AG04450 (cell line): ENCODE results near the gene RICTOR. TPM values are rescaled to one million over a fixed set of nuclear protein-coding genes. Genes with fewer than 3 reads are reported as not detected.
"Not testable (repeated sequence)": the region's sequence is repeated elsewhere in the genome, so short reads cannot be mapped to it uniquely, and the experiment has no call there.

Experiments
- CTCF ChIA-PET: fragments of 300-600, 350-600 bp; formaldehyde crosslinking; extraction: SDS; loops from one replicate; lab custom pipeline; 2022; ENCODE audit warnings: antibody characterized with exemption, inconsistent platforms; lab: Charles Lee
- POLR2A ChIA-PET: fragments of 350-600 bp; formaldehyde crosslinking; extraction: SDS; loops from one replicate; lab custom pipeline; 2021; ENCODE audit warnings: antibody characterized with exemption, inconsistent platforms; lab: Yijun Ruan, JAX
- DNase-seq: peaks from one replicate; pipeline ENCODE4 v3.0.0-alpha.2; 2011; ENCODE audit warnings: low read depth, low spot score
- H3K27ac ChIP-seq: one replicate; pipeline ENCODE4 v1.5.1; 2012; ENCODE audit warnings: low read depth, low read length, control low read depth
- H3K27me3 ChIP-seq: one replicate; pipeline ENCODE4 v1.6.0; 2012; ENCODE audit warnings: low read length; ENCODE audit not compliant: control insufficient read depth, insufficient read depth
- H3K4me3 ChIP-seq: 2 replicates; pipeline ENCODE4 v1.5.1; 2011; ENCODE audit warnings: mild to moderate bottlenecking, low read depth, low read length, control low read depth
- H3K9me3 ChIP-seq: 2 replicates; pipeline ENCODE4 v1.5.1; 2012; ENCODE audit warnings: low read length; ENCODE audit not compliant: control insufficient read depth, insufficient read depth
- polyA plus RNA-seq: library from polyadenylated mRNA; depleted of rRNA; stranded (reverse); fragments of >200 nt; gene quantifications from 2 replicates; pipeline ENCODE4 v1.2.3, GENCODE V29; 2011
- TF ChIP-seq, protein P1 (sequence below): IDR thresholded peaks from 2 replicates; pipeline ENCODE4 v1.5.1; 2011; ENCODE audit warnings: low read depth, low read length, control low read depth, inconsistent platforms

Gene RICTOR
- polyA plus RNA-seq, 1 experiment, result 15.6 TPM

DNA sequence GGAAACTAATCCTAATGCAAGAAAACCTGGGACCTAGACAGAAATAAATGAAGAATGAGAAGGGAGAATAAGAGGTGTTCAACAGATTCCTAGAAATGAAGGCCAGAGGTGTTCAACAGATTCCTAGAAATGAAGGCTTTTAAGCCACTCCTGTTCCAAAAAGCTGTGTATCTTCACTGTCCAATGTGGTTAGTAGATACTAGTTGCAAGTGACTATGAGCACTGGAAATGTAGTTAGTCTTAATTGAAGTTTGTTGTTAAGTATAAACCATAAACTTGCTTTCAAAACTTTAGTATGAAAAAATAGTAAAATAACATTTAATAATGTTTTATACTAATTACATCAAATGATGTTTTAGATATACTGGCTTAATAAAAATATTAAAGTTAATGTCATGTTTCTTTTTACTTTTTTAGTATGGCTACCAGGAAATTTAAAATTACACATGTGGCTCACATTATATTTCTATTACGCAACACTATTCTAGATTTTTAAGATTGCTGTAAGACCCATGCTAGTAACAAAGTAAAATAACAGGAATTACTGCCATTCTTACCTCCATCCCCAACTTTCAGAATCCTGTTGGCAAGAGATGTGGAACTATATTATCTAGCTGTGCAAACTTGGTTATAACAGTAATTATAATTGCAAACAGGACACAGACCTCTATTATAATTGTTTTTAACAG, 57.5 kb downstream of the RICTOR start:
- peaks cover 3% of the 10 kb centered on the region; the same call in 1 of the 2 replicates for H3K9me3 ChIP-seq
- ChIA-PET CTCF (interaction anchor here (0.7 kb wide), 1 partner anchor 10 kb away, joined by 3 read pairs; no protein-coding TSS in a partner anchor), POLR2A (no interaction called here)
- H3K27ac ChIP-seq, result no peak overlapping the region
- TF ChIP-seq, protein P1, sequence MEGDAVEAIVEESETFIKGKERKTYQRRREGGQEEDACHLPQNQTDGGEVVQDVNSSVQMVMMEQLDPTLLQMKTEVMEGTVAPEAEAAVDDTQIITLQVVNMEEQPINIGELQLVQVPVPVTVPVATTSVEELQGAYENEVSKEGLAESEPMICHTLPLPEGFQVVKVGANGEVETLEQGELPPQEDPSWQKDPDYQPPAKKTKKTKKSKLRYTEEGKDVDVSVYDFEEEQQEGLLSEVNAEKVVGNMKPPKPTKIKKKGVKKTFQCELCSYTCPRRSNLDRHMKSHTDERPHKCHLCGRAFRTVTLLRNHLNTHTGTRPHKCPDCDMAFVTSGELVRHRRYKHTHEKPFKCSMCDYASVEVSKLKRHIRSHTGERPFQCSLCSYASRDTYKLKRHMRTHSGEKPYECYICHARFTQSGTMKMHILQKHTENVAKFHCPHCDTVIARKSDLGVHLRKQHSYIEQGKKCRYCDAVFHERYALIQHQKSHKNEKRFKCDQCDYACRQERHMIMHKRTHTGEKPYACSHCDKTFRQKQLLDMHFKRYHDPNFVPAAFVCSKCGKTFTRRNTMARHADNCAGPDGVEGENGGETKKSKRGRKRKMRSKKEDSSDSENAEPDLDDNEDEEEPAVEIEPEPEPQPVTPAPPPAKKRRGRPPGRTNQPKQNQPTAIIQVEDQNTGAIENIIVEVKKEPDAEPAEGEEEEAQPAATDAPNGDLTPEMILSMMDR, result no peak
- H3K27me3 ChIP-seq, result no peaks in the 10 kb centered on the region
- H3K4me3 ChIP-seq, result no peak overlapping the region
- DNase-seq, result no peak

DNA sequence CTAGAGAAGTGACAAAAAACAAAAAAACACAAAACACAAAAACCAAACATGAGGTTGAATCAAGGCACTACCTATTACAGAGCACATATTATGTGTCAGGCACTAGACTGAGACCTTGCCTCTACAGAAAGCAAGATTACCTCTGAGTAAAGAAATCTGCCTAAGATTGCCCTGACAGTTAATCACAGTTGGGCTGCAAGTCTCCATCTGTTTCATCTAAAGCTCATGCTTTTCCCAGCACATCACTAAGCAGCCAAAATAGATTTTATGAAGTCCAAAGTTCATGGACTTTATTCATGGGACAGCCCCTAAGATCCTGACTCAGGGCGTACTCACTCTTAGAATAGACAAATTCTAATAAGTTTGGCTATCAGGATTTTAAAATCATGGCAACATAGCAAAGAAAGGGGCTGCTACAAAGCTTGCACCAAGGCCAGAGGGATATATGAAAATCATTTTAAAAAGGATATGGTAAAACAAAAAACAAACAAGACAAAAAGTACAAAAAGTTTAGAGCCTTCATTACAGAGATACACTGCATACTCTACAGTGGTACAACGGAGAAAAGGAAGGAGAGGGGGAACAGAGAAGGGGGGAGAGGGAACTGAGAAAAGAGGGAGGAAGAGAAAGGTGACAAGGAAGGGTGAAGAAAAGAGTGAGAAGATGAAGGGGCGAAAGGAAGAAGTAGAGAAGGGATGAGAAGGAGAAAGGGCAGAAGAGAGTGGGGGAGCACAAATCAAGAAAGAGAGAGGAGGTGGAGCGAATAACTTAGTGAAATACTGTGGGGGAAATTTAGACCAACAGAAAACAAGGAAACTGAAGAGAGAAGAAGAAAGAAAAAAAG, 58.2 kb downstream of the RICTOR start:
- ChIA-PET POLR2A (no interaction called here), CTCF (interaction anchor here (2.2 kb wide), 1 partner anchor 65 kb away, joined by 8 read pairs; no protein-coding TSS in a partner anchor)
- H3K27ac ChIP-seq, result peak overlapping the region; percentile 94
- H3K9me3 ChIP-seq, result peaks cover 9% of the 10 kb centered on the region
- DNase-seq, result peak; percentile 66
- TF ChIP-seq, protein P1, result no peak
- no peaks in the 10 kb centered on the region for H3K27me3 ChIP-seq
- no peak overlapping the region for H3K4me3 ChIP-seq

DNA sequence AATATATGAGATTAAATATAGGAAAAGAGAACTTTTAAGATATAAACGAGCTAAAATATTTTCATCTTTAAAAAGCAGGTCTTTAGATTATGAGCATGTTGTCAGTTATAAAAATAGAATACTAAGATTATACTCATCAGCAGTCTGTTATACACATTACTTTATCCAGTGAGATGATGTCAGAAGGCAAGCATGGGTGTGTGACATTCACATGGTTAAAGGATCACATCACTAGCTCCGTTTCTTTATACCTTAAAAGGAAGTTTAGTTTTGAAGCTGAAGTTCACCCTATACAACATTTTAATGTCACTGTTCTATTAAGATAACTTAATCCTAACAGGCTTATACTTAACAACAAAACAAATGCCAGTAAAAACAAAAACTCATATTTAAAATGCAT, 59.6 kb downstream of the RICTOR start:
- ChIA-PET CTCF (interaction anchor here (1.1 to 2.2 kb wide), 2 partner anchors 9 to 66 kb away, joined by 3 to 8 read pairs; no protein-coding TSS in a partner anchor), POLR2A (no interaction called here)
- H3K27me3 ChIP-seq, result no peaks in the 10 kb centered on the region
- no peak overlapping the region for H3K4me3 ChIP-seq
- TF ChIP-seq, protein P1, result no peak
- no peak overlapping the region for H3K27ac ChIP-seq
- DNase-seq, result peak; percentile 82
- H3K9me3 ChIP-seq, result peaks cover 11% of the 10 kb centered on the region

DNA sequence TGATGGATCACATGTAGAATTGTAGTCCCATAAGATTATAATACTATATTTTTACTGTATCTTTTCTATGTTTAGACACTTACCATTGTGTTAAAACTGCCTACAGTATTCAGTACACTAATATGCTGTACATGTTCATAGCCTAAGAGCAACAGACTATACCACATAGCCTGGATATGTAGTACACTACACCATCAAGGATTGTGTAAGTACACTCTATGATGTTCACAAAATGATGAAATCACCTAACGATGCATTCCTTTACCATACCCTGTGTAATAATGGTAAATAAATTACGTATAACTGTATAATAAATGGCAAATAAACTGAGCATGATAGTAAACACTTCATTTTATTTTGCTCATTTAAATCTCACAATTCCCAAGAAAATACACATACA, 60.3 kb downstream of the RICTOR start:
- Histone ChIP-seq H3K4me3 (no peak overlapping the region), H3K9me3 (peaks cover 11% of the 10 kb centered on the region), H3K27ac (peak overlapping the region; percentile 34), H3K27me3 (no peaks in the 10 kb centered on the region)
- TF ChIP-seq, protein P1, result no peak
- POLR2A ChIA-PET, result no interaction called here
- peak; percentile 30 for DNase-seq
- CTCF ChIA-PET, result interaction anchor here (1.5 to 2.2 kb wide), 2 partner anchors 67 to 594 kb away, joined by 4 to 8 read pairs; no protein-coding TSS in a partner anchor

DNA sequence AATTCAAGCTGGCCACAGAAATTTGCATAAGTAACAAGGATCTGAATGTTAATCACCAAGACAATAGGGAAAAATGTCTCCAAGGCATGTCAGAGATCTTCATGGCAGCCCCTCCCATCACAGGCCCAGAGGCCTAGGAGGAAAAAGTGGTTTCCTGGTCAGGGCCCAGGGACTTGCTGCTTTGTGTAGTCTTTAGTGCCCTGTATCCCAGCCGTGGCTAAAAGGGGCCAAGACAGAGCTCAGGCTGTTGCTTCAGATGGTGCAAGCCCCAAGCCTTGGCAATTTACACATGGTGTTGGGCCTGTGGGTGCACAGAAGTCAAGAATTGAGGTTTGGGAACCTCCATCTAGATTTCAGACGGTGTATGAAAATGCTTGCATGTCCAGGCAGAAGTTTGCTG, 63.2 kb downstream of the RICTOR start:
- DNase-seq, H3K27me3 ChIP-seq, POLR2A ChIA-PET, H3K4me3 ChIP-seq, H3K27ac ChIP-seq: not testable (repeated sequence)
- peaks cover 11% of the 10 kb centered on the region for H3K9me3 ChIP-seq
- CTCF ChIA-PET, result interaction anchor here (0.6 kb wide), 1 partner anchor 69 kb away, joined by 3 read pairs; no protein-coding TSS in a partner anchor
